ENCODE results near the gene KRT84.

GRCh38 chr12:52434760-52435530, 49.5 kb upstream of the KRT84 start:
- TF ChIP-seq CTCF (IDR thresholded peaks at IDR 0.05) = no peak
- TF ChIP-seq POLR2A (IDR thresholded peaks at IDR 0.05) = no peak
